HG03097 (cell line): Measurements from ENCODE around the gene TBRG1.
A peak's percentile ranks its signal among the peaks of the same experiment; 100 is the strongest.
"Not testable (repeated sequence)": the region's sequence is repeated elsewhere in the genome, so short reads cannot be mapped to it uniquely, and the experiment has no call there.

ENCODE experiments used
- ATAC-seq: cut with Tn5 transposase; IDR thresholded peaks from one replicate; pipeline ENCODE4 v1.9.1; 2021; ENCODE audit not compliant: unreplicated experiment, low FRiP score

TBRG1 gene

DNA sequence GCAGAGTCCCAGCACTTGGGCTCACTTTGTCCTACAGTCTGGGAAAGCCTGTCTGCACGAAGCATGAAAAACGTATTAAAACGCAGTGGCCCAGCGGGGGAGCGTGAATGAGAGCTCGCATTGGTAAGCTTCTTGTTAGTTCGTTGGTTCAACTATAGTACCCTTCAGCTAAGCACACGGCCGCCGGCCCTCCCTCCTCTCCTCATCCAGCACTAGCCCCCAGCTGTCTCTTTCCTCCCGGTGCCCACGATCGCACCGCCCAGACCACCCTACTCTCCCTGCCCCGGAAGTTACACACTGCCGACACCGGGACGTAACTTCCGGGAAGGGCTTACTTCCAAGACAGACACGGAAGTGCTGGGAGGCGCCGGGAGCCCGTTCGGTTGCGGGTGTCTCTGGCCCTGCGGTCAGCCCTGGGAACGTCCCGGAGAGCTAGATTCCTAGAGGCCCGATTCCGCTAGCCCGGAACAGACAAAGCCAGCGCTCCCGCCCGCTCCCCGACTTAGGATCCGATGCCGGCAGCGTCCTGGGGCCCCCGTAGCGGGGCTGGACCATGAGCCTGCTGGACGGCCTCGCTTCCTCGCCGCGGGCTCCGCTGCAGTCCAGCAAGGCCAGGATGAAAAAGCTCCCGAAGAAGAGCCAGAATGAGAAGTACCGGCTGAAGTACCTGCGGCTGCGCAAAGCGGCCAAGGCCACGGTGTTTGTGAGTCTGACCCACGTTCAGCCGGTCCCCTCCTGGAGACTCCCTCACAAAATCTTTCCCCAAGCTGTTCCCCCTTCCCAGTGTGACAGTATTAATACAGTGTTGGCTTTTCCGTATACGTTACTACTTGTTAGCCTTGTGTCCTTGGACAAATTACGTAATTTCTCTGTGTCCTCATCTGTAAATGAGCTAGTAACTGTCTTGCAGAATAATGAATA is at the start of gene TBRG1:
TSS of gene TBRG1 (plus strand) at position 334 of the 921 bp plus-strand sequence. CDS start at position 554, 220 bp downstream.
- peak; percentile 98 for ATAC-seq

- no peak for ATAC-seq
Observed at GRCh38 chr11:124577716-124578427, 44.8 kb upstream of the TBRG1 start.

GRCh38 chr11:124578761-124579160 is 43.9 kb upstream of the TBRG1 start:
- no peak for ATAC-seq

DNA sequence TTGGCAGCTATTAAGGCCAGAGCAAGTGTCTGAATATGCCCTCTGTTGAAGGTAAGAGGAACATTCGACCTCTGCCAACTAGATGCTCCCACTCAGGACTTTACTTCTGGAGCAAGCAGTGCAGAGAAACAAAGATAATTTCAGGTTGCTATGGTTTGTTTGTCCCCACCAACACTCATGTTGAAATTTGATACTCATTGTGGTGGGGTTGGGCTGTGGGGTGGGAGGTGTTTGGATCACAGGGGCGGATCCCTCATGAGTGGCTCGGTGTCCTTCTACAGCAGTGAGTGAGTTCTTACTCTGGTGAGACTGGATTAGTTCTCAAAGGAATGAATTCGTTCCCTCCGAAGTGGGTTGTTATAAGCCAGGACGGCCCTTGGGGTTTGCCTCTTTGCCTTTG is 40.8 kb upstream of the TBRG1 start:
- no peak for ATAC-seq

- ATAC-seq: no peak
Observed at GRCh38 chr11:124582565-124582964, 40.1 kb upstream of the TBRG1 start.

DNA sequence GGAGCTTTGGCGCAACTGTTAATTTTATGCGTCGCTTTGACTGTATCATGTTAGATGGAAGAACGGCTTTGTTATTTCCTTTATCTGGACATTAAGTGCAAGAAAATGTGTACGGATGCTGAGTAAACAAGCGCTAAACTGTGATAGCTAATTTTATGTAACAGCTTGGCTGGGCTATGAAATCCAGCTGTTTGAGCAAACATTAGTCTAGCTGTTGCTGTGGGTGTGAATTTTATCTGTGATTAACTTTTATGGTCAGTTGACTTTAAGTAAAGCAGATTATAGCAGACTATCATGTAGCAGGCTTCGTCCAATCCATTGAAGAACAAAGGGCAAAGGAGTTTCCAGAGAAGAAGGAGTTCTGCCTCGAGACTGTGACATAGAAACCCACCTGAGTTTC is 38.9 kb upstream of the TBRG1 start:
- ATAC-seq: no peak

DNA sequence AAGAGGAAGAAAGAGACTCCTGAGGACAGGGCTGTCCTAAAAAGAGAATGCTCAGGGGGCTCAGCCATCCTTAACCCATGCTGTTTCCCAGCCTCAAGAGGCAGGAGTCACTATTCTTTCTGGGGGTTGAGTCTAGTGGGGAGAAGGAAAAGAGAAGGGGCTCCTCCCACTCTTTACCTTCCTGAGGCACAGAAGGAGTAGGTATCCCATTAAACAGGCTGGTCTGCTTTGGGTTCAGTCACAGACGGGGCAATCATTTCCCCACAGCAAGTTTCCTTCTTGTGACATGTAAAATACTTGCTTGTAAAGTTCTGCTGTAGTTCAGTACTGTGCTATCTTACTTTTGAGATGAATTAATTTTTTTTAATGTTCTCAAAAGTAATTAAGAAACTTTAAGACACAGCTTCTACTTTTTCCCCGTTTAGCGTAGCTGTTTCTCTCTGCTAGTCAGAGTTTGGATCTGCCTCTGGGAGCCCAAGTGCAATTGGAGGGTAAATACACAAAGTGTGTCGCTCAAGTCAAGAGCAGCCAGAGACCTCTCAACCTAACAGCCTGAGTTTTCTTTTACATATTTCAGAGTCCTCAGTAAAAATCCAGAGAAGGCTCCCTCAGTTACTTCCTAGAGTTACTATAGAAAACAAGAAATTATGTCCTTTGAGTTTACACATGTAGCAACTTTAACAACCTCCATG is 37.8 kb upstream of the TBRG1 start:
- no peak for ATAC-seq

DNA sequence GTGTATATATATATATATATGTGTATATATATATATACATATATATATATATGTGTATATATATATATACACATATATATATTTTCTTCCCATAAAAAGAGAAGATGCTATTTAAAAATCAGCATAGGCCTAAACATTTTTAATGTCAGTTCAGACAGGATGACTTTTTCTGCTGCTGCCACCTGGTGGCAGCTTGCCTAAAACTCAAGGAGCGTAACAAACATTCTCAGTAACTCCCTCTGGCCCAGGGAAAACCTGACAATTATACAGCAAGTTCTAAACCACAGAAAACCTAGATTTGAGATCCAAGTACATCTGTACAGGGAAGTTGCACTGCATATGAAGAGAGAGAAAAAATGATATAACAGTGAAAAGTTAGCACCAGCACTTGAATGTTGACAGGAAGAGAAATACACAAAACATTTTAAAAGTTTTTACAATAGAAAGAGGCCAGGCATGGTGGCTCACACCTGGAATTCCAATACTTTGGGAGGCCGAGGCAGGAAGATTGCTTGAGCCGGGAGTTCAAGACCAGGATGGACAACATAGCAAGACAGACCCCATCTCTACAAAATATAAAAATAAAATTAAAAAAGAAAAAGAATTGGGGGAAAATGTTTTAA is 36.3 kb upstream of the TBRG1 start:
- no peak for ATAC-seq

GRCh38 chr11:124591430-124591829 is 31.2 kb upstream of the TBRG1 start:
- ATAC-seq: no peak

GRCh38 chr11:124592627-124593026 is 30.0 kb upstream of the TBRG1 start:
- ATAC-seq: no peak

DNA sequence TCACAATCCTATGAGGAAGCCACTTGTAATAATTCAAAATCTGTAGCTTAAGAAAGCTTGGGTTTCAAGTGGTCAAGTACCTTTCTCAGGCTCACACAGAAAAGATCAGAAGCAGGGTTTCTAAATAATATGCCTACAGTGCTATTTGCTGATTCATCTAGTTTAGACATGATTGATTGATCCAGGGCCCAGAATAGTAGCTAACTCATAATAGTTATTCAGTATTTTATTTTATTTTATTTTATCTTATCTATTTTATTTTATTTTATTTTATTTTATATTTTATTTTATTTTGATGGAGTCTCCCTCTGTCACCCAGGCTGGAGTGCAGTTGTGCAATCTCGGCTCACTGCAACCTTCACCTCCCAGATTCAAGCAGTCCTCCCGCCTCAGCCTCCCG is 27.4 kb upstream of the TBRG1 start:
- no peak for ATAC-seq

GRCh38 chr11:124597626-124598025 is 25.0 kb upstream of the TBRG1 start:
- ATAC-seq: no peak

DNA sequence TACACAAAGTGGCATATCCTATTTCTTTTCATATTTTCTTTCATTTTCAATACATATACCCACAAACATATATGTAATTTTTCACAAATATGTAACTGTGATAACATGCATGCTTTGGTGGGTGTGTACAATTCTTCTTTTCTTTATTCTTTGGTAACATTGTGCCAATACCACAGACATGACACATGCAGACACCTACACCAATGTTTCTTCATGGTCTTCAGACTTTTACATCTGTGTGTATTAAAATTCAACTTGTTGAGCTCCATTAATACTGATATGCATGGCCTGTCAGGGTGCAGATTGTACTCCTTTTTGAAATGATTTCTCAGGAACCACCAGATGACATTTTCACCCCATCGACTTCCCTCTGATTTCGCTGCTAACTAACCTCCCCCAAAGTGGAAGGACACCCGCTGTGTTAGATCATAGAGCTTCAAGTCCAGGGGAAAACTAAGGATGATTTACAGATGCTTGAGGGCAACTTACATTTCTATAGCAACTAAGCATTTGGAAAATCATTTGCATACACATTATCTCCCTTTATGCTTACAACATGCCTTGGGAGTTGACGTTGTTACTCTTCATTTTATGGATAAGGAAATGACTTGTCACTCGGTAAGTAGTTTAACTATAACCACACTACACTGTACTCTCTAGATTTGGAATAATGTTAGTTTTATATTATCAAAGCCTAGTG is 21.9 kb upstream of the TBRG1 start:
- ATAC-seq: no peak

DNA sequence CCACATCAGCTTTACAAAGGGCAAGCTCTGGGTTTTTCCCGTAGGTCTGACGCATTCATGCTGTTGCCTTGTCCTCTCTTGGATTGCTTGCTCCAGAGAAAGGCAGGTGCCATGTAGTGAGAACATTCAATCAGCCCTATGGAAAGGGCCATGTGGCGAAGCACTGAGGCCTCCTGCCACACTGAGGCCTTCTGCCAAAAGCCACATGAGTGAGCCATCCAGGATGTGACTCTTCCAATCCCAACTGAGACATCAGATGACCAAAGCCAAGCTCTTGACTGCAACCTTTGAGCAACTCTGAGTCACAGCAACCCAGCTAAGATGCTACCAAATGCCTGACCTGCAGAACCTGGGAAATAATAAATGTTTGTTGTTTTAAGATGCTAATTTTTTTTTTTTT is 20.5 kb upstream of the TBRG1 start:
- ATAC-seq: no peak

DNA sequence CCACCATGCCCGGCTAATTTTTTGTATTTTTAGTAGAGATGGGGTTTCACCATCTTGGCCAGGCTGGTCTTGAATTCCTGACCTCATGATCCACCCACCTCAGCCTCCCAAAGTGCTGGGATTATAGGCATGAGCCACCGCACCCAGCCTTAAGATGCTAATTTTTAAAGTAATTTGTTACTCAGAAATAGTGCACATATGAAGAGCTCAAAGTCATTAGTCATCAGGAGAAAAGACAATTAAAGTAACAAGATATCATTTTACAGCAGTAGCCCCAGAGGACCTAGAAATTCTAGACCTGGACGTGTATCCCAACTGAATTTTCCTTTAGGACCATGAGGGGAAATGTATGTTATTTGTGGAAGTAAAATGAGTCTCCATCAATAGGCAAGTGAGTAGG is 19.9 kb upstream of the TBRG1 start:
- ATAC-seq: not testable (repeated sequence)

DNA sequence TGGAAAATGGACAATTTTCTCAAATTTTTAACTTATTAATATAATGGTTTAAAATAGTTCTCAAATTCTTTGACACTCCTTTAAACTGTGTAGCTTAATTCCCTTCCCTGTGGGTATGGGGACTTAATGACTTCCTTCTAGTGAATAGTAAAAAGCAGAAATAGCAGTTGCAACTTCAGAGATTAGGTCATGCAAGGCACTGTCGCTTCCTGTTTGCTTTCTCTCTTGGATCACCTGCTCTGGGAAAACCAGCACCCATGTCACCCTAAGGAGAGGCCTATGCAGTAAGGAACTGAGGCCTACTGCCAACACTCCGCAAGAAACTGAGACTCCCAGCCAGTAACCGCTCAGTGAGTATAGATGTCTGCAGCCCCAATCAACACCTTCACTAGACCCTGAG is 16.9 kb upstream of the TBRG1 start:
- ATAC-seq: no peak

GRCh38 chr11:124608147-124608546 is 14.5 kb upstream of the TBRG1 start:
- ATAC-seq: no peak

DNA sequence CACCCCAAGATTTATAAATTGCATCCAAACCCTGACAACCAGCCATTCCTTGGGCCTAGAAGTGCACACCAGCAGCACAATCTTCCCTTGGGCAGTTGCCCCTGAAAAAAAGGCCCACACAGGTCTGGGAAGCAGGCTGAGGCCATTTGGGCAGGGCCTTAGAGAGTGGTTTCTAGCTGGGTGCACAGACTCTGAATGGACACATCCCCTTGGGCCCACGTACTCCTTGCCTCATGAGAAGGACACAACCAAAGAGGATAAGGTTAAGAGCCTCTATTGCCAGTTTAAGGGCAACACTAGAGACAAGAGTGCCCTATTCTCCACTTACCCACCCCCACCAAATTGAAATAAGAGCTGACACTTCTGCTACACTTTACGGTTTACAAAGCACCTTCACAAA is 12.4 kb upstream of the TBRG1 start:
- no peak for ATAC-seq

DNA sequence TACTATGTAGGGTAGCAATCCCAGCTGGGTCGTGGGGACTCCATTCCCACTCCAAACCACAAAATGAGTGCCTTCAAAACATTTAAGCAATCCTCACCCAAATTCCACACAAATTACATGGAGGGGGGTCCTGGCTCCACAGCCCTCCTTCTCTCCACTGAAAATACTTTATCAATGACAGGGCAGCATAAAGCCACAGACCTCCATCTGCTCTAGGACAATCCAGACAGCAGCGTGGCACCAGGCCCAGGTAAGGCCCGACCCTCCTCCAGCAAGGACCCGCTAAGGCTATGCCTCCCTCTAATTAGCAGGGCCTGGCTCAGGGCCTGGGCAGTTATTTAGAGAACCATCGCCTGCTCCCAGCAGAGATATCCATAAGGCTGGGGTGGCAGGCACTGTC is 11.6 kb upstream of the TBRG1 start, which contains the start of gene PANX3:
TSS of gene PANX3 (plus strand) at position 365 of the 400 bp plus-strand sequence. CDS start 129 bp downstream, outside the sequence.
- no peak for ATAC-seq

- no peak for ATAC-seq
Observed at GRCh38 chr11:124612045-124612444, 10.6 kb upstream of the TBRG1 start.
